HepG2 (cell line): ENCODE data around the gene ANKRD36C. TPM values are rescaled to one million over a fixed set of nuclear protein-coding genes. Genes with fewer than 3 reads are reported as not detected.
"Not testable (repeated sequence)": the region's sequence is repeated elsewhere in the genome, so short reads cannot be mapped to it uniquely, and the experiment has no call there.

Experiments
- BRF2 ChIP-seq: sonication (generic); formaldehyde crosslinking; IDR thresholded peaks from 2 replicates; pipeline ENCODE4 v1.8.1; 2022; ENCODE audit warnings: mild to moderate bottlenecking, missing genetic modification reagents
- EED ChIP-seq: sonication (generic); formaldehyde crosslinking; IDR thresholded peaks from 2 replicates; pipeline ENCODE4 v1.5.0; 2020; ENCODE audit warnings: mild to moderate bottlenecking, missing genetic modification reagents
- FOXC1 ChIP-seq: sonication (generic); formaldehyde crosslinking; IDR thresholded peaks from 2 replicates; pipeline ENCODE4 v1.8.0; 2022; ENCODE audit warnings: mild to moderate bottlenecking, missing genetic modification reagents, borderline replicate concordance
- GATAD1 ChIP-seq: IDR thresholded peaks from 2 replicates; pipeline ENCODE4 v1.6.1; 2016; ENCODE audit warnings: missing genetic modification reagents, missing compliant biosample characterization
- KDM5B ChIP-seq: sonication (generic); formaldehyde crosslinking; IDR thresholded peaks from 2 replicates; pipeline ENCODE4 v1.4.0; 2020; ENCODE audit warnings: missing genetic modification reagents, mild to moderate bottlenecking, borderline replicate concordance
- KMT2B ChIP-seq: IDR thresholded peaks from 2 replicates; pipeline ENCODE4 v1.6.1; 2016; ENCODE audit warnings: missing genetic modification reagents, missing compliant biosample characterization
- LCORL ChIP-seq, 2 experiments: fragments of 450-650 bp in 1 of 2; sonication (generic) in 1 of 2; formaldehyde crosslinking in 1 of 2; IDR thresholded peaks; 2 replicates each; pipeline versions ENCODE4 v1.5.0 to v1.6.1; 2017 to 2020; ENCODE audit warnings: antibody characterized with exemption in 1 of 2, missing genetic modification reagents in 1 of 2
- MAZ ChIP-seq, 2 experiments: sonication (generic) in 1 of 2; formaldehyde crosslinking in 1 of 2; IDR thresholded peaks; 2 replicates each; pipeline versions ENCODE4 v1.5.0 to v1.6.1; 2012 to 2020; ENCODE audit warnings: low read depth in 2 of 2, mild to moderate bottlenecking in 2 of 2, borderline replicate concordance in 1 of 2, improper control_type of control experiment in 1 of 2, low read length in 1 of 2, missing genetic modification reagents in 1 of 2, moderate library complexity in 1 of 2
- MXD1 ChIP-seq: sonication (generic); formaldehyde crosslinking; IDR thresholded peaks from 2 replicates; pipeline ENCODE4 v1.4.0; 2020; ENCODE audit warnings: mild to moderate bottlenecking, missing genetic modification reagents
- MXD3 ChIP-seq: IDR thresholded peaks from 2 replicates; pipeline ENCODE4 v1.6.1; 2016; ENCODE audit warnings: mild to moderate bottlenecking, missing biosample characterization, missing genetic modification reagents
- MYC ChIP-seq: sonication (generic); formaldehyde crosslinking; IDR thresholded peaks from 2 replicates; pipeline ENCODE4 v1.9.0; 2021; ENCODE audit warnings: missing genetic modification reagents, borderline replicate concordance
- NKX3-1 ChIP-seq: sonication (generic); formaldehyde crosslinking; IDR thresholded peaks from 2 replicates; pipeline ENCODE4 v1.5.0; 2020; ENCODE audit warnings: missing genetic modification reagents
- TMF1 ChIP-seq: sonication (generic); formaldehyde crosslinking; IDR thresholded peaks from 2 replicates; pipeline ENCODE4 v1.8.1; 2022; ENCODE audit warnings: low read depth, missing genetic modification reagents
- TOE1 ChIP-seq: sonication (generic); formaldehyde crosslinking; IDR thresholded peaks from 2 replicates; pipeline ENCODE4 v1.4.0; 2020; ENCODE audit warnings: mild to moderate bottlenecking, missing genetic modification reagents
- UBTF ChIP-seq: sonication (generic); formaldehyde crosslinking; IDR thresholded peaks from 2 replicates; pipeline ENCODE4 v1.4.0; 2020; ENCODE audit warnings: mild to moderate bottlenecking, missing genetic modification reagents
- ZC3H13 ChIP-seq: sonication (generic); formaldehyde crosslinking; IDR thresholded peaks from 2 replicates; pipeline ENCODE4 v1.8.1; 2023; ENCODE audit warnings: mild to moderate bottlenecking, missing genetic modification reagents, moderate library complexity
- ZNF280B ChIP-seq: sonication (generic); formaldehyde crosslinking; IDR thresholded peaks from 2 replicates; pipeline ENCODE4 v1.5.0; 2020; ENCODE audit warnings: missing genetic modification reagents, mild to moderate bottlenecking, borderline replicate concordance
- ZNF543 ChIP-seq: sonication (generic); formaldehyde crosslinking; IDR thresholded peaks from 2 replicates; pipeline ENCODE4 v1.4.0; 2020; ENCODE audit warnings: mild to moderate bottlenecking, missing genetic modification reagents
- ZSCAN31 ChIP-seq: sonication (generic); formaldehyde crosslinking; IDR thresholded peaks from 2 replicates; pipeline ENCODE4 v1.5.0; 2020; ENCODE audit warnings: low read depth, mild to moderate bottlenecking, missing genetic modification reagents
- polyA plus RNA-seq, 8 experiments: library from polyadenylated mRNA; depleted of rRNA in 3 of 8; stranded (reverse) in 7 of 8; unstranded in 1 of 8; fragments of >200 nt; fragmentation: Illumina TruSeq in 4 of 8; extraction: Trizol in 4 of 8; gene quantifications; 2 replicates each; pipeline versions ENCODE4 v1.2.1 to v1.2.3, GENCODE V29; 2011 to 2016; ENCODE audit warnings: low read depth in 4 of 8, missing spikeins in 1 of 8, mixed read lengths in 1 of 8; ENCODE audit not compliant: insufficient read depth in 1 of 8
- total RNA-seq, 5 experiments: library from RNA; depleted of rRNA; stranded (reverse); fragments of >200 nt; fragmentation: Illumina TruSeq; extraction: Trizol; gene quantifications; 2 replicates each; pipeline ENCODE4 v1.2.3, GENCODE V29; 2016; ENCODE audit warnings: low read depth in 1 of 5

ANKRD36C gene
- total and polyA plus RNA-seq, 2 of the 13 experiments (the other 11 are each of a cell fraction or from before 2014, with no cell fraction given), result 5.4 to 36.2 TPM

- TF ChIP-seq MXD1, result 0 out of 2 replicates have a peak, but pooled peaks have one; percentile 38
- TF ChIP-seq MAZ (IDR thresholded peaks at IDR 0.05; ENCODE audit: borderline replicate concordance, low read depth, low read length); LCORL (IDR thresholded peaks at IDR 0.05): not testable (repeated sequence)
- TF ChIP-seq MAZ (CRISPR knock-in tag; IDR thresholded peaks at IDR 0.05; ENCODE audit: low read depth), result 0 out of 2 replicates have a peak, but pooled peaks have one; percentile 44
- TF ChIP-seq TOE1 (CRISPR knock-in tag), result 0 out of 2 replicates have a peak, but pooled peaks have one; percentile 14
- TF ChIP-seq TMF1 (CRISPR knock-in tag), result 0 out of 2 replicates have a peak, but pooled peaks have one; percentile 57
- 0 out of 2 replicates have a peak, but pooled peaks have one; percentile 42 for TF ChIP-seq FOXC1 (CRISPR knock-in tag)
- TF ChIP-seq UBTF (CRISPR knock-in tag), result peak; percentile 54; the same call in 1 of the 2 replicates
- 0 out of 2 replicates have a peak, but pooled peaks have one; percentile 11 for TF ChIP-seq ZNF543
- 0 out of 2 replicates have a peak, but pooled peaks have one; percentile 50 for TF ChIP-seq BRF2 (CRISPR knock-in tag)
- 0 out of 2 replicates have a peak, but pooled peaks have one; percentile 39 for TF ChIP-seq EED (CRISPR knock-in tag)
- TF ChIP-seq MXD3 (CRISPR knock-in tag), result 0 out of 2 replicates have a peak, but pooled peaks have one; percentile 24
- TF ChIP-seq MYC (CRISPR knock-in tag), result peak; percentile 25; the same call in 1 of the 2 replicates
- 0 out of 2 replicates have a peak, but pooled peaks have one; percentile 51 for TF ChIP-seq NKX3-1
- 0 out of 2 replicates have a peak, but pooled peaks have one; percentile 10 for TF ChIP-seq GATAD1 (CRISPR knock-in tag)
- 0 out of 2 replicates have a peak, but pooled peaks have one; percentile 36 for TF ChIP-seq ZNF280B (CRISPR knock-in tag)
- TF ChIP-seq LCORL (CRISPR knock-in tag; IDR thresholded peaks at IDR 0.05), result peak; percentile 36; the same call in 1 of the 2 replicates
- peak; percentile 51 for TF ChIP-seq KMT2B (CRISPR knock-in tag)
- peak; percentile 39; the same call in 1 of the 2 replicates for TF ChIP-seq ZSCAN31
- peak; percentile 44; the same call in 1 of the 2 replicates for TF ChIP-seq ZC3H13 (CRISPR knock-in tag)
- TF ChIP-seq KDM5B (CRISPR knock-in tag), result peak; percentile 76; the same call in 1 of the 2 replicates
Observed at GRCh38 chr2:95991351-95992094, at the start of gene ANKRD36C (continued).
